CD4-positive, alpha-beta T cell (primary cell): Measurements from ENCODE around the gene CD8A. TPM values are rescaled to one million over a fixed set of nuclear protein-coding genes. Genes with fewer than 3 reads are reported as not detected.
A peak's percentile ranks its signal among the peaks of the same experiment; 100 is the strongest.

ENCODE experiments used
- ATAC-seq: fragments of 200-7000 bp; cut with Tn5 transposase; one replicate; pipeline ENCODE4 v1.10.0; 2022; ENCODE audit warnings: mild to moderate bottlenecking; ENCODE audit not compliant: poor library complexity
- CTCF ChIA-PET: fragments of 350-600 bp; sonication (Branson Sonifier 250); formaldehyde crosslinking; loops from one replicate; lab custom pipeline; 2021; ENCODE audit warnings: antibody characterized with exemption, inconsistent platforms; lab: Charles Lee
- POLR2A ChIA-PET: fragments of 350-600 bp; sonication (Branson Sonifier 250); formaldehyde crosslinking; loops from one replicate; lab custom pipeline; 2021; ENCODE audit warnings: antibody characterized with exemption, inconsistent platforms; lab: Charles Lee
- DNase-seq, 14 experiments: peaks; one replicate each; pipeline ENCODE4 v3.0.0-alpha.2; 2013 to 2020; ENCODE audit warnings: mixed read lengths in 2 of 14
- H3K27ac ChIP-seq, 2 donors: one replicate each; pipeline versions ENCODE4 v1.5.1 to v1.7.0; 2013; ENCODE audit warnings: low read length in 2 of 2, low read depth in 1 of 2, mild to moderate bottlenecking in 1 of 2
- H3K27me3 ChIP-seq, 2 experiments: 1 replicate in 1 of 2; 2 replicates in 1 of 2; pipeline versions ENCODE4 v1.6.1 to v1.7.0; 2013; ENCODE audit warnings: low read length in 2 of 2, control low read depth in 1 of 2, mild to moderate bottlenecking in 1 of 2, moderate library complexity in 1 of 2; ENCODE audit not compliant: insufficient read depth in 2 of 2, control insufficient read depth in 1 of 2
- H3K36me3 ChIP-seq: one replicate; pipeline ENCODE4 v1.6.1; 2013; ENCODE audit warnings: low read length, control low read depth; ENCODE audit not compliant: insufficient read depth
- H3K4me1 ChIP-seq: one replicate; pipeline ENCODE4 v1.6.1; 2013; ENCODE audit warnings: low read length, control low read depth; ENCODE audit not compliant: insufficient read depth
- H3K4me3 ChIP-seq: one replicate; pipeline ENCODE4 v1.5.1; 2013; ENCODE audit warnings: mild to moderate bottlenecking, low read length, moderate library complexity
- H3K9me3 ChIP-seq, 2 experiments: 1 replicate in 1 of 2; 2 replicates in 1 of 2; pipeline versions ENCODE4 v1.6.1 to v1.7.0; 2013; ENCODE audit warnings: low read length in 2 of 2, mild to moderate bottlenecking in 2 of 2, control low read depth in 1 of 2, moderate library complexity in 1 of 2; ENCODE audit not compliant: control insufficient read depth in 1 of 2, insufficient read depth in 1 of 2
- H3K27ac Mint-ChIP-seq: one replicate; pipeline ENCODE4 v1.8.0; 2020; ENCODE audit warnings: mixed read lengths
- H3K27me3 Mint-ChIP-seq: one replicate; pipeline ENCODE4 v1.8.0; 2021; ENCODE audit warnings: mixed read lengths
- H3K36me3 Mint-ChIP-seq: one replicate; pipeline ENCODE4 v1.8.0; 2021; ENCODE audit warnings: low read depth, mixed read lengths
- H3K4me1 Mint-ChIP-seq: one replicate; pipeline ENCODE4 v1.8.0; 2021; ENCODE audit warnings: low read depth, mixed read lengths
- H3K4me3 Mint-ChIP-seq: one replicate; pipeline ENCODE4 v1.8.0; 2020; ENCODE audit warnings: mild to moderate bottlenecking, mixed read lengths
- H3K9me3 Mint-ChIP-seq: one replicate; pipeline ENCODE4 v1.8.0; 2020; ENCODE audit warnings: mixed read lengths
- CTCF ChIP-seq: fragments of 200-600 bp; IDR thresholded peaks from one replicate; pipeline ENCODE4 v1.8.0; 2022; ENCODE audit warnings: antibody characterized with exemption, mild to moderate bottlenecking
- intact Hi-C, 2 experiments: fragments of 100-400 bp; cut with DNase I in 1 of 2; cut with micrococcal nuclease in 1 of 2; formaldehyde crosslinking; loops; one replicate each; pipeline versions ENCODE4 v1.15.1 to v1.9.0; 2023 to 2025; cut with DNase I, micrococcal nuclease
- total RNA-seq, 174 experiments: library from RNA in 2 of 174; stranded (reverse) in 2 of 174; gene quantifications; one replicate each; pipeline ENCODE4 v1.2.3 and lab custom pipeline; 2021 to 2026

The CD8A gene
- total RNA-seq, 2 experiments from 2014 or later = 1.3 to 2.1 TPM

- intact Hi-C loops = no loop called here
- H3K9me3 ChIP-seq = no peaks in the 10 kb centered on the region
- POLR2A ChIA-PET = no interaction called here
- peaks cover 72% of the 10 kb centered on the region for H3K36me3 ChIP-seq
- ATAC-seq = no peak
- CTCF ChIA-PET = no interaction called here
- peaks cover 89% of the 10 kb centered on the region for H3K36me3 Mint-ChIP-seq
- no peaks in the 10 kb centered on the region for H3K27me3 Mint-ChIP-seq
- H3K4me3 Mint-ChIP-seq = no peak overlapping the region
- no peak overlapping the region for H3K27ac Mint-ChIP-seq
- H3K9me3 Mint-ChIP-seq = no peaks in the 10 kb centered on the region
- H3K4me1 ChIP-seq = no peaks in the 10 kb centered on the region
- no peak for DNase-seq
- no peak overlapping the region for H3K27ac ChIP-seq
- no peak overlapping the region for H3K4me3 ChIP-seq
- TF ChIP-seq CTCF = no peak
- H3K27me3 ChIP-seq = no peaks in the 10 kb centered on the region
- H3K4me1 Mint-ChIP-seq = peaks cover 10% of the 10 kb centered on the region
Observed at GRCh38 chr2:86768189-86768949, 22.3 kb downstream of the CD8A start.

GRCh38 chr2:86765310-86765695, 25.4 kb downstream of the CD8A start:
- Histone ChIP-seq H3K4me3 (no peak overlapping the region), H3K27ac (no peak overlapping the region), H3K27me3 (no peaks in the 10 kb centered on the region), H3K9me3 (no peaks in the 10 kb centered on the region), H3K36me3 (peaks cover 47% of the 10 kb centered on the region), H3K4me1 (no peaks in the 10 kb centered on the region)
- Mint-ChIP-seq H3K27me3 (no peaks in the 10 kb centered on the region), H3K27ac (no peak overlapping the region), H3K4me3 (no peak overlapping the region), H3K9me3 (no peaks in the 10 kb centered on the region), H3K36me3 (peaks cover 69% of the 10 kb centered on the region), H3K4me1 (peaks cover 21% of the 10 kb centered on the region)
- no peak for DNase-seq
- ChIA-PET POLR2A (no interaction called here), CTCF (interaction anchor here (2.1 kb wide), 1 partner anchor 12 kb away, joined by 6 read pairs; no protein-coding TSS in a partner anchor)
- TF ChIP-seq CTCF = no peak
- ATAC-seq = no peak
- intact Hi-C loops = no loop called here

DNA sequence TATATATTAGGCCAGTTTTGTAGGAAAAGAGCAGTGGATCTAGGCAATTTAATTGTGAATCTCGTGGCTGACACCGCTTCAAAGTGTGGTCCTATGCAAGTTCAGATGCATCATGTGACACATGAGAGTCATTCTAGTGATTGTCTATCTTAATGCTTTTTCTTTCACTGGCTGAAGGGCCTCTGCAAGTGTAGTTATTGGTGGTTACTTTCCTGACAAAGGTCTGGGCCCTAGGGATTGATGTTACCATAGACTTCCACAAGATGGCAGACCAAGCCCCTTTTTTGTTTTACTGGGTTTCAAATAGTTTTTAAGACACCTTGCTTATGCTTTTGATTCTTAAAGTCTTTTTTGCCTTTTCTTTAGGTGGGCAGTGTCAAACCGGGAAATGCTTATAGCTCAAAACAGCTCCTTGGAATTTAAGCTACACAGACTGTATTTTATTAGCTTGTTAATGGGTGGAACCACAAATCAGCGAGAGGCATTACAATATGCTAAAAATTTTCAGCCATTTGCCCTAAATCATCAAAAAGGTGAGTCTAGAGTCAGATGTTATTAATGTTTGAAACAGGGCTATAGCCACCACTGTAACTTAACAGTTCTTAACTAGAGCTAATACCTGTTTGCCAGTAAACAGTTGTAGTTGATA, 25.9 kb downstream of the CD8A start:
- no peak overlapping the region for H3K4me3 ChIP-seq
- H3K4me1 ChIP-seq = no peaks in the 10 kb centered on the region
- peaks cover 43% of the 10 kb centered on the region for H3K36me3 ChIP-seq
- ATAC-seq (peak; percentile 62), DNase-seq (peak in 5 of 14 experiments; percentile 8 to 65 (median 51))
- Mint-ChIP-seq H3K27ac (peak overlapping the region; percentile 18), H3K4me3 (no peak overlapping the region), H3K36me3 (peaks cover 65% of the 10 kb centered on the region), H3K4me1 (peaks cover 25% of the 10 kb centered on the region), H3K9me3 (no peaks in the 10 kb centered on the region), H3K27me3 (no peaks in the 10 kb centered on the region)
- peak; percentile 59 for TF ChIP-seq CTCF
- CTCF ChIA-PET = interaction anchor here (2.1 kb wide), 1 partner anchor 12 kb away, joined by 6 read pairs; no protein-coding TSS in a partner anchor
- intact Hi-C loops = loop anchor here in 1 of 2 experiments (5.0 kb wide), 1 partner anchor 247 kb away; no protein-coding TSS in a partner anchor
- H3K27ac ChIP-seq = no peak overlapping the region
- no peaks in the 10 kb centered on the region for H3K9me3 ChIP-seq
- no peaks in the 10 kb centered on the region for H3K27me3 ChIP-seq
- POLR2A ChIA-PET = interaction anchor here (0.6 kb wide), 1 partner anchor 1718 kb away, joined by 3 read pairs; no protein-coding TSS in a partner anchor
